ENCODE measurements around the gene ZNF33B. TPM values are rescaled to one million over a fixed set of nuclear protein-coding genes. Genes with fewer than 3 reads are reported as not detected.

Gene ZNF33B
- total RNA-seq, 1 experiment from 2014 or later: 43.2 TPM

GRCh38 chr10:42645516-42645915 is 7.1 kb upstream of the ZNF33B start:
- Mint-ChIP-seq H3K9me3 (ENCODE audit: unreplicated experiment) (peaks cover 9% of the 10 kb centered on the region), H3K27ac (ENCODE audit: unreplicated experiment) (peak overlapping the region; percentile 94), H3K27me3 (ENCODE audit: insufficient read depth, unreplicated experiment) (no peaks in the 10 kb centered on the region), H3K36me3 (ENCODE audit: insufficient read depth, unreplicated experiment) (no peaks in the 10 kb centered on the region), H3K4me1 (ENCODE audit: low read depth, unreplicated experiment) (peaks cover 45% of the 10 kb centered on the region), H3K4me3 (ENCODE audit: unreplicated experiment) (peak overlapping the region; percentile 61)
- Histone ChIP-seq H3K4me3 (ENCODE audit: low read depth, low read length) (no peak overlapping the region), H3K27me3 (replicated peaks; ENCODE audit: control insufficient read depth, insufficient read depth, low read length) (no peaks in the 10 kb centered on the region), H3K4me1 (peaks cover 48% of the 10 kb centered on the region), H3K36me3 (ENCODE audit: control insufficient read depth, insufficient read depth, low read length) (no peaks in the 10 kb centered on the region), H3K9me3 (0 out of 2 replicates have a peak, but pooled peaks cover 8% of the 10 kb centered on the region)
- TF ChIP-seq CTCF (IDR thresholded peaks at IDR 0.05; ENCODE audit: insufficient read depth in 1 of 2, low read depth in 1 of 2, low read length in 1 of 2, severe bottlenecking in 1 of 2, unreplicated experiment in 1 of 2): no peak
- BruUV-seq (replicated peaks): TSS peak; percentile 54
- POLR2A ChIA-PET: no interaction called here
- no peak for DNase-seq
- intact Hi-C loops (cut with micrococcal nuclease; ENCODE audit: unreplicated experiment): loop anchor here (1.0 to 5.0 kb wide), 2 partner anchors 8 to 1002 kb away; partner anchors contain the start of gene ZNF32
- CTCF ChIA-PET: no interaction called here

GRCh38 chr10:42645103-42645502 is 6.7 kb upstream of the ZNF33B start:
- TF ChIP-seq CTCF (IDR thresholded peaks at IDR 0.05; ENCODE audit: insufficient read depth in 1 of 2, low read depth in 1 of 2, low read length in 1 of 2, severe bottlenecking in 1 of 2, unreplicated experiment in 1 of 2): no peak

GRCh38 chr10:42640610-42641229 is 2.4 kb upstream of the ZNF33B start:
- intact Hi-C loops (cut with micrococcal nuclease; ENCODE audit: unreplicated experiment): no loop called here
- no TSS peak for BruUV-seq (replicated peaks)
- H3K9me3 ChIP-seq: no peaks in the 10 kb centered on the region
- Mint-ChIP-seq H3K9me3 (ENCODE audit: unreplicated experiment) (no peaks in the 10 kb centered on the region), H3K4me1 (ENCODE audit: low read depth, unreplicated experiment) (peaks cover 28% of the 10 kb centered on the region), H3K4me3 (ENCODE audit: unreplicated experiment) (no peak overlapping the region), H3K36me3 (ENCODE audit: insufficient read depth, unreplicated experiment) (peaks cover 29% of the 10 kb centered on the region), H3K27me3 (ENCODE audit: insufficient read depth, unreplicated experiment) (no peaks in the 10 kb centered on the region), H3K27ac (ENCODE audit: unreplicated experiment) (no peak overlapping the region)
- POLR2A ChIA-PET: no interaction called here
- no peaks in the 10 kb centered on the region for H3K27me3 ChIP-seq (replicated peaks; ENCODE audit: control insufficient read depth, insufficient read depth, low read length)
- no peak overlapping the region for H3K4me3 ChIP-seq (ENCODE audit: low read depth, low read length)
- no peaks in the 10 kb centered on the region for H3K36me3 ChIP-seq (ENCODE audit: control insufficient read depth, insufficient read depth, low read length)
- CTCF ChIA-PET: no interaction called here
- peaks cover 44% of the 10 kb centered on the region for H3K4me1 ChIP-seq
- no peak for TF ChIP-seq CTCF (IDR thresholded peaks at IDR 0.05; ENCODE audit: insufficient read depth in 1 of 2, low read depth in 1 of 2, low read length in 1 of 2, severe bottlenecking in 1 of 2, unreplicated experiment in 1 of 2)
- DNase-seq: peak in 1 of 2 experiments; percentile 64

More at GRCh38 chr10:42645103-42645502, 6.7 kb upstream of the ZNF33B start:
- Histone ChIP-seq H3K4me3 (ENCODE audit: low read depth, low read length) (no peak overlapping the region), H3K36me3 (ENCODE audit: control insufficient read depth, insufficient read depth, low read length) (no peaks in the 10 kb centered on the region), H3K9me3 (0 out of 2 replicates have a peak, but pooled peaks cover 8% of the 10 kb centered on the region), H3K4me1 (peaks cover 51% of the 10 kb centered on the region), H3K27me3 (replicated peaks; ENCODE audit: control insufficient read depth, insufficient read depth, low read length) (no peaks in the 10 kb centered on the region)
- no TSS peak for BruUV-seq (replicated peaks)
- peak overlapping the region; percentile 61 for H3K4me3 Mint-ChIP-seq (ENCODE audit: unreplicated experiment)
- POLR2A ChIA-PET: no interaction called here
- peak overlapping the region; percentile 94 for H3K27ac Mint-ChIP-seq (ENCODE audit: unreplicated experiment)
- intact Hi-C loops (cut with micrococcal nuclease; ENCODE audit: unreplicated experiment): loop anchor here (1.0 to 5.0 kb wide), 2 partner anchors 8 to 1002 kb away; partner anchors contain the start of gene ZNF32
- H3K36me3 Mint-ChIP-seq (ENCODE audit: insufficient read depth, unreplicated experiment): no peaks in the 10 kb centered on the region
- H3K27me3 Mint-ChIP-seq (ENCODE audit: insufficient read depth, unreplicated experiment): no peaks in the 10 kb centered on the region
- CTCF ChIA-PET: interaction anchor here (0.6 kb wide), 1 partner anchor 62 kb away, joined by 5 read pairs; no protein-coding TSS in a partner anchor
- H3K4me1 Mint-ChIP-seq (ENCODE audit: low read depth, unreplicated experiment): peaks cover 41% of the 10 kb centered on the region
- DNase-seq: peak; percentile 54 to 59
- peaks cover 9% of the 10 kb centered on the region for H3K9me3 Mint-ChIP-seq (ENCODE audit: unreplicated experiment)
